HG03460 (cell line): ENCODE measurements around the gene GFI1.
A peak's percentile ranks its signal among the peaks of the same experiment; 100 is the strongest.

Experiments used
- ATAC-seq: cut with Tn5 transposase; IDR thresholded peaks from one replicate; pipeline ENCODE4 v1.9.1; 2021; ENCODE audit not compliant: unreplicated experiment

The GFI1 gene

GRCh38 chr1:92488832-92489231 lies 2.1 kb upstream of the GFI1 start:
- no peak for ATAC-seq

- no peak for ATAC-seq
Measured at GRCh38 chr1:92488416-92488815, 1.7 kb upstream of the GFI1 start.

- no peak for ATAC-seq
Measured at GRCh38 chr1:92487078-92487605, 417 bp upstream of the GFI1 start.

- ATAC-seq = peak; percentile 48
Measured at GRCh38 chr1:92485381-92486250, 1.1 kb downstream of the GFI1 start.

GRCh38 chr1:92484472-92485380 lies 2.0 kb downstream of the GFI1 start:
- ATAC-seq = peak; percentile 20

- ATAC-seq = peak; percentile 18
Measured at GRCh38 chr1:92483610-92484471, 2.9 kb downstream of the GFI1 start.

- peak; percentile 2 for ATAC-seq
Measured at GRCh38 chr1:92482665-92483609, 3.8 kb downstream of the GFI1 start.

GRCh38 chr1:92481971-92482664 lies 4.6 kb downstream of the GFI1 start:
- no peak for ATAC-seq

GRCh38 chr1:92481599-92481925 lies 5.2 kb downstream of the GFI1 start:
- ATAC-seq = no peak

- ATAC-seq = no peak
Measured at GRCh38 chr1:92480813-92481598, 5.7 kb downstream of the GFI1 start.

- no peak for ATAC-seq
Measured at GRCh38 chr1:92480200-92480812, 6.4 kb downstream of the GFI1 start.

GRCh38 chr1:92479587-92479986 lies 7.1 kb downstream of the GFI1 start:
- no peak for ATAC-seq

- no peak for ATAC-seq
Measured at GRCh38 chr1:92478393-92478792, 8.3 kb downstream of the GFI1 start.

- ATAC-seq = peak; percentile 46
Measured at GRCh38 chr1:92476071-92476631, 10.6 kb downstream of the GFI1 start.

GRCh38 chr1:92475029-92475428 lies 11.7 kb downstream of the GFI1 start:
- ATAC-seq = no peak

GRCh38 chr1:92473781-92474495 lies 12.8 kb downstream of the GFI1 start:
- ATAC-seq = no peak

GRCh38 chr1:92470216-92470615 lies 16.5 kb downstream of the GFI1 start:
- no peak for ATAC-seq
